HCT116 (cell line): ENCODE measurements around the gene NOS3.

Experiments
- CTCF ChIP-seq, 3 experiments: fragments of 200-600 bp in 1 of 3; sonication (generic) in 1 of 3; IDR thresholded peaks in 2 of 3; conservative IDR thresholded peaks in 1 of 3; 2 replicates each; pipeline ENCODE4 v1.5.1; 2012 to 2017; ENCODE audit warnings: low read depth in 2 of 3, low read length in 2 of 3, antibody characterized with exemption in 1 of 3, borderline replicate concordance in 1 of 3, control low read depth in 1 of 3, mild to moderate bottlenecking in 1 of 3, mixed read lengths in 1 of 3, mixed run types in 1 of 3, moderate library complexity in 1 of 3; ENCODE audit not compliant: insufficient read depth in 1 of 3
- ELF1 ChIP-seq: IDR thresholded peaks from 2 replicates; pipeline ENCODE4 v1.6.1; 2012; ENCODE audit warnings: low read depth, borderline replicate concordance
- EZH2phosphoT487 ChIP-seq: fragments of 200-600 bp; IDR thresholded peaks from 2 replicates; pipeline ENCODE4 v1.6.1; 2018; ENCODE audit warnings: antibody characterized with exemption, borderline replicate concordance
- POLR2A ChIP-seq: IDR thresholded peaks from 2 replicates; pipeline ENCODE4 v1.7.0; 2011; ENCODE audit warnings: borderline replicate concordance; ENCODE audit not compliant: insufficient read depth, insufficient read length; ENCODE audit errors: extremely low read depth
- REST ChIP-seq: IDR thresholded peaks from 2 replicates; pipeline ENCODE4 v1.6.1; 2012; ENCODE audit warnings: low read depth
- SP1 ChIP-seq: IDR thresholded peaks from 2 replicates; pipeline ENCODE4 v1.6.1; 2012; ENCODE audit warnings: low read depth

- TF ChIP-seq SP1, result no peak
- TF ChIP-seq ELF1, result no peak
- no peak for TF ChIP-seq POLR2A
- TF ChIP-seq CTCF (IDR thresholded peaks at IDR 0.05 in 2 of 3, conservative IDR thresholded peaks at IDR 0.05 in 1 of 3; ENCODE audit: borderline replicate concordance in 1 of 3, insufficient read depth in 1 of 3, low read depth in 2 of 3, low read length in 2 of 3), result no peak
- TF ChIP-seq REST, result no peak
- no peak for TF ChIP-seq EZH2phosphoT487
Observed at GRCh38 chr7:150969475-150969874, 21.3 kb upstream of the NOS3 start.
